GM12892 (cell line): Measurements from ENCODE around the gene CACNA2D4.

Experiments
- DNase-seq: peaks from one replicate; pipeline ENCODE4 v3.0.0; 2011; ENCODE audit not compliant: insufficient read length
- FAIRE-seq: peaks from 2 replicates; lab custom pipeline; 2011; peaks lifted over from hg19 to GRCh38; lab: Jason Lieb, UNC
- POLR2A ChIP-seq: IDR thresholded peaks from 2 replicates; pipeline ENCODE4 v1.6.1; 2011; ENCODE audit warnings: low read depth, low read length, control low read depth
- POLR2AphosphoS5 ChIP-seq: IDR thresholded peaks from 2 replicates; pipeline ENCODE4 v1.6.1; 2011; ENCODE audit warnings: low read depth, low read length, control low read depth
- TAF1 ChIP-seq: IDR thresholded peaks from 2 replicates; pipeline ENCODE4 v1.6.1; 2011; ENCODE audit warnings: low read depth, mild to moderate bottlenecking, control low read depth, low read length, borderline replicate concordance

The CACNA2D4 gene

GRCh38 chr12:1800401-1801302 lies 117.8 kb downstream of the CACNA2D4 start:
- FAIRE-seq (peak; percentile 94), DNase-seq (peak; percentile 56)
- no peak for TF ChIP-seq POLR2A
- no peak for TF ChIP-seq TAF1
- TF ChIP-seq POLR2AphosphoS5: no peak

- TF ChIP-seq POLR2AphosphoS5 (no peak), TAF1 (no peak), POLR2A (no peak)
- DNase-seq (no peak), FAIRE-seq (no peak)
Observed at GRCh38 chr12:1799882-1800400, 118.5 kb downstream of the CACNA2D4 start.

- FAIRE-seq (no peak), DNase-seq (no peak)
- TF ChIP-seq POLR2A (no peak), POLR2AphosphoS5 (no peak), TAF1 (no peak)
Observed at GRCh38 chr12:1799051-1799881, 119.2 kb downstream of the CACNA2D4 start.

GRCh38 chr12:1798641-1799020 lies 119.8 kb downstream of the CACNA2D4 start:
- no peak for TF ChIP-seq TAF1
- TF ChIP-seq POLR2AphosphoS5: no peak
- no peak for TF ChIP-seq POLR2A
- DNase-seq: no peak
- FAIRE-seq: no peak

GRCh38 chr12:1797991-1798640 lies 120.3 kb downstream of the CACNA2D4 start:
- DNase-seq: no peak
- TF ChIP-seq POLR2AphosphoS5 (no peak), TAF1 (no peak), POLR2A (no peak)
- no peak for FAIRE-seq

- no peak for TF ChIP-seq TAF1
- peak; percentile 58; the same call in 1 of the 2 replicates for TF ChIP-seq POLR2A
- peak; percentile 46; the same call in 1 of the 2 replicates for TF ChIP-seq POLR2AphosphoS5
- DNase-seq (peak; percentile 58), FAIRE-seq (peak; percentile 76)
Observed at GRCh38 chr12:1797011-1797901, 121.2 kb downstream of the CACNA2D4 start.

- TF ChIP-seq TAF1 (no peak), POLR2A (no peak)
- no peak for FAIRE-seq
- DNase-seq: no peak
Observed at GRCh38 chr12:1796515-1797010, 121.9 kb downstream of the CACNA2D4 start.

GRCh38 chr12:1795785-1796514 lies 122.5 kb downstream of the CACNA2D4 start:
- TF ChIP-seq POLR2AphosphoS5 (peak; percentile 85), POLR2A (peak; percentile 89), TAF1 (peak; percentile 57; the same call in 1 of the 2 replicates)
- peak; percentile 99 for FAIRE-seq
- peak; percentile 95 for DNase-seq

- no peak for FAIRE-seq
- no peak for TF ChIP-seq POLR2AphosphoS5
- DNase-seq: no peak
Observed at GRCh38 chr12:1795221-1795784, 123.1 kb downstream of the CACNA2D4 start.
